NCI-H2196 (cell line): ENCODE results near the gene DHRS3.
A peak's percentile ranks its signal among the peaks of the same experiment; 100 is the strongest.

ENCODE experiments used
- DNase-seq: peaks from one replicate; lab custom pipeline; 2025; ENCODE audit not compliant: unreplicated experiment; lab: John Stamatoyannopoulos, UW

Gene DHRS3

DNA sequence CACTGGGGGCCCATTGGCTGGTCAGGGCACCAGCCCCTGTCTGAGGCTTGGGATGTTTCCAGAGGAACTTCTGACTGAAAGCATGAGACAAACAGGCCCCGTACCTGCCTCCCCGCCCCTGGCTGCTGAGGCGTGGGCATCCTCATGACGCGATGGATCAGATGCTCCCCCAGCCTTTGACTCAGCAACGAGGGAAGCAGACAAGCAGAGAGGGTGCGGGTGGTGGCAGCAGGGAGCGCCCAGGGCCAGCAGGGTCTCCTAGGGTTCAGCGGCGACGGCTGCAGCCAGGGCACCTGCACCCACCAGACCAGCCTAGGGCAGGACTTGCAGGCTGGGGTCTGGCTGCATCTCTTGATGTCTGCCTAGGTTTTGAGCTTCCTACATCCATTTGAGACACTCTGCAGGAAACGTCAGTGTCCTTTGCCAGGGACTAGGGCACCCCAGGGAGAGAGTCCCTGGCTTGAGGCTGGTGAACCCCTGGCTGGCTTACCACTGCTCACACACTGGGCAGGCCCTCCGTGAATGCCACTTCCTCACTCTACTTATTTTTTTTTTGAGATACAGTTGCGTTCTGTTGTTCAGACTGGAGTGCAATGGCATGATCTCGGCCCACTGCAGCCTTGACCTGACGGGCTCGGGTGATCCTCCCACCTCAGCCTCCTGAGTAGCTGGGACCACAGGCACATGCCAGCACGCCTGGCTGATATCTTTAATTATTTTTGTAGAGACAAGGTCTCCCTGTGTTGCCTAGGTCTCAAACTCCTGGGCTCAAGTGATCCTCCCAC, 63.3 kb downstream of the DHRS3 start:
- DNase-seq = no peak

DNA sequence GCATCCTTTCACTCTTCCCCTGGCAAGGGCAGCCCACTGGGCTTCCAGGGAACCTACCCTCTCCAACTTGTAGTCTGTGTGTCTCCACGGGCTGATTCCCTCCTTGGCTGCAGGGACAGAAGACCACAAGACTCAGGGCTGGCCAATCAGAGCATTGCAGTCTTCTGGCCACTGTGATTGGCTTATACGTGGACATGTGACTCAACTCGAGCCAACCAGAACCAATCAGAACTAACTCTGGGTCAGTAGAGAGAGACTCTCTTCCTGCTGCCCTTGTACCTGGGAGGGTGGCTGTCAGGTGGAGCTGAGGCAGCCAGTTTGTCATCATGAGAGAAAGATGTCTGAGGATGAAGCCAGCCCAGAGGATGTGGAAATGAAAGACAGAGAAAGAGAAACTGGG, 64.0 kb downstream of the DHRS3 start:
- DNase-seq = no peak

DNA sequence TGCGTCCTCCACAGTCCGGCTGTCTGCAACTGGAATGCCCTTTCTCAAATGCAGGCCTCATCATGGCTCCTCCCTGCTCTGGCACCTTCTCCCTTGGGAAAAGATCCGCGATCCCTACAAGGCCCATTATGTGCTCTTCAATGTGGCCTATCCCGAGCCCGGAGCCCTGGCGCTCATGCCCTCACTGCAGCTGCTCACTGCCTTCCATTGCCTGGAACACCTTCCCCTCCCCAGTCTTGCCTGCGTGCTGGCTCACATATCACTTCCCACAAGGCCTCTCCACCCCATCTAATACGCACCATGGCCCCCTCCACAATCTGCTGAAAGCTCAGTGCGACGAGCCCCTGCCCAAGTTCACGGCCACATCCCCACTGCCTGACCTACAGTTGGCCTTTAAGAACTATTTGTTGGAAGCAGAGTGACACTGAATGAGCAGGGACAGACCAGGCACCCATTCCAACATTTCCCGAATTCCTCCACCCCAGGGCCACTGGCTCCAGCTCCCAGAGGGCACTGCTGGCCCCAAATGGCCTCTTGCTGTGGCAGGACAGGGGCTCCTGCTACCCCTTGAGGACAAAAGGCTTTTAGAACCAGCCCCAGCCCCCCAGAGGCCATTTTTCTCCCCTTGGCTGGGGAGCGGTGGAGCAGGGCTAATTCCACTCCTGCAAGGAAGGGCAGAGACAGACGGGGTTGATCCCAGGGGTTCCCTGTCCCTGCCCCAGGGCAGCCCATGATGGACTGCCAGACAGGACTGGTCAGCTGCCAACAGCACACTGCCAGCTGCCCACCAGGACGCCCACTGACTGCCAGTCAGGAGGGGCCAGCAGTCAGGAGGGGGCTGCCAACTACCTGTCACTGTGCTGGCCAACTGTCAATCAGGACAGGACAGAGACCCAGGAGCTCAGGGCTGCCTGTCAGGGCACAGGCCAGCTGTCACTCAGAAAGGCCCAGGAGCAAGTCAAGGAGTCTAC, 64.8 kb downstream of the DHRS3 start:
- DNase-seq = no peak

DNA sequence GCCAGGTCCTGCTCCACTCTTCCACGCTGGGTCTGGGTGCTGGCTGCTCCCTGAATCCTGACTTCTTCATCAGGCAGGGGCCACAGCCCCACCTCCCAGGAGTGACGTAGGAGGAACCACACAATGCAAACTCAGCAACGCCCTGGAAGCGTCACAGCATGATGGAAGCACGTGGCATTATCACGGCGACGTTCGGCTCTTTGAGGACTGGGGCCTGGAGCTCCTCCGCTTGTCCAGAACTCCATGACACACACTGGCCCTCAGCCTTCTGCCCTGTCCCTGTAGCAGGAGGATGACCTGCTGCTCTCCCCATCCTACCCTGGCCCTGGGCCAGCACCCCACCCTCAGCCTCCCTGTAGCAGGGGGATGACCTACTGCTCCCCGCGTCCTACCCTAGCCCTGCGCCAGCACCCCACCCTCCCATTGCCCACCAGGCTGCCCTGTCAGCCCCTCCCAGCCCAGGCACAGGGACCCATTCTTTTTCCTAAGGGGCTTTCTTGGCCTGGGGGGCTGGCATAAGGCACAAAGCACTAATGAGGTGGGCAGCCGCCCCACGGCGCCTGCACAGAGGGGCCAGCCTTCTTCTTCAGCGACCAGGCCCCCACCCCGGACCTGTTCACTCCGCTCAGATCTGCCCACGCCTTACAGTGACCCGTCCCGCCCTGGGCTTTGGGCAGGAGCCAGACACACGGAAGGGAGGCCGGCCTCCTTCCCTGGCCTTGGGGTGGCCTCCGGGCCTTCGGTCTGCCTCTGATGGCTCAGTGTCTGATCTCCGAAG, 65.7 kb downstream of the DHRS3 start:
- no peak for DNase-seq

DNA sequence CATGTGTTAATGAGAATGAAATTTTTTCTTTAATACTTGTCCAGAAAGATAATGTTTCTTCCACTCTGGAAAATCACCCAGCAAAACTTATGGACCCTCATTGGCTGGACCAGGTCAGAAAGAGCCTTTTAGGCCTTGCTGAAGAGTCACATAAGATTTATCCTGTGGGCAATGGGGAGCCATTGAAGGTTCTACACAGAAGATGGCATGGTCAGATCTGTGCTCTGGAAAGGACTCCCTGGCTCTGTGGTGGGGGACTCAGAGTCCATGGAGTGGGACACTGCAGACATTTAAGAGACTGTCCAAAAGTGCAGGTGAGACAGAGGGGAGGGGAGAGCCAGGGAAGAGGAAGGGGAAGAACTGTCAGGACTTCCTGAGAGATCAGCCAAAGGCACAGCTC, 66.4 kb downstream of the DHRS3 start:
- DNase-seq = no peak

DNA sequence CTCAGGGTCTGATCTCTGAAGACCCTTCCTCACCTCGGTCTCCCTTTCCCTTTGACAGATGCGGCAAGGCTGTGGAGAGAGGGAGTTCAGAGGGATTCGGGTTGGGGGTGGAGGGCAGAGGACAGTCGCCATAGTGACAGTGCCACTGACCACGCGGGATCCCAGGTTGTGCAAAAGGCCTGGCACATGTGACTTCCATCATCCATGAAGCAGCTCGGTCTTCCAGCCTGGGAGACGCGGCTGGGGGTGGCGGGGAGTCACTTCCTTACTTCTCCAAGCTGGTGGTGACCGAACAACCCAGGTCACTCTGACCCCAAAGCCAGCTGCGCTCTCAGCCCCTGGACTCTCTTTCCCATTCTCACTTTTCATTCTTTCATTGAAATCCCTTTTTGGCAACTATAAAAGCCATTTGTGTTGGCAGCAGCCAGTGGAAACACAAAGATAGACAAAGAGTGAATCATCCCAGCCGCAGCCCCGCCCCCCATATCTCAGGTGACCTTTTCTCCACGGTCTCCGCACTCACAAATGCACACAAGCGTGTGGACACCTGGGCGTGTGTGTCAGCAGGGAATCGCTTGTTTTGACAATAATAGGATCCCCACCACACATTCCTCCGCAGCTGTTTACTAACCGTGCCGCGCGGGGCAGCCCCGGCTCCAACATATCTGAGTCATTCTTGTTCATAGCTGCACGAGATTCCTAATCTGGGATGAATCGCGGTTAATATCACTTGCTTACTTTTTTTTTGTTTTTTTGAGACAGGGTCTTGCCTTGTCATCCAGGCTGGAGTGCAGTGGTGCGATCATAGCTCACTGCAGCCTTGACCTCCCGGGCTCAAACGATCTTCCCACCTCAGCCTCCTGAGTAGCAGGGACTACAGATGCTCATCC, 68.3 kb downstream of the DHRS3 start:
- peak; percentile 80 for DNase-seq

DNA sequence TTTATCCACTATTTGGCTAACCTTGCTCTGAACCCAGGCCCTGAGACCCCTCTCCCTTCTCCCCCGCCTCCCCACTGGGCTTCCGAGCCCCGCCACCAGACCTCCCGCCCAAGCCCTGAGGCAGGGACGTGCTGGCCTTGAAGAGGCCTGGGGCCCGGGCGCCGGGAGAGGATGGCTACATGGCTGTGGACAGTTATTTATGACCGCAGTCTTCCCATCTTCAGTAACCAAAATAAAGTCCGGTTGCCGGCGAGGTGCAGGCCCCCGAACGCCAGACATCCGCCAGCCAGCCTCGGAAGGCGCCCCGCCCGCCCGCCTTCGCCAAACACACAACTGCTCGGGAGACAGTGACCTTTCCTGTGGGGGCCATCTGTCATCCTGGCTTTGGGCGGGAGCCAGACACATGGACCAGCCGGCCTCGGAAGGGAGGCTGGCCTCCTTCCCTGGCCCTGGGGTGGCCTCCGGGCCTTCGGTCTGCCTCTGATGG, 69.0 kb downstream of the DHRS3 start:
- no peak for DNase-seq

DNA sequence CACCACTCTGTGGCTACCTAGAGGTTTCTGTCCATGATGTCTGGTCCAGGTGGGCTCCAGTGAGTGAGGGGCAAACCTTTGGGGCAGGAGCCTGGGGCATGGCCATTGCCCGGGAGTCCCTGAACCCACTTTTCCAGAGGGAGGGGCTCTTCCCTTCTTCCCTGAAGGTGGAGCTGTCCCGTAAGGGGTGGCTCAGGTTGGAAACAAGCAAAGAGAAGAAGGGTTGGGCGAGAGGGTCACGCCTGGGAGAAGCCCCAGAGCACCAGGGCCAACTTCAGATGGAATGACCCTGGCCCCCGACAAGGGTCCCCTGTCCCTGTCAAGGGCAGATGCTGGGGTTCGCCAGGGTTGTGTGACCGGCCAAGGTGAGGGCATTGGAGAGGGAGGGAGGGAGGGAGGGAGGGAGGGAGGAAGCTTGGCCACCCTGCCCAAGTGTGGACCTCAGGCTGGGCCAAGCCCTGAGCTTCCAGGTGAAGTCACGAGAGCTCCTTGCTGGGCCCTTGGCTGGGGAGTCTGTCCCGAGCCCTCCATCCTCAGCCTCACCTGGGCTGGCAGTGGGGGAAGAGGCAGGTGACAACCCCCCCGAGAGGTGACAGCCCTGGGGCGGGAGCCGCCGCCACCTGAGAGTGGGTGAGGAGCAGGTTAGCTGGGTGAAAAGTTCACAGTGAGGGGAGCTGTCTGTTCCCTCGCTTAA, 69.6 kb downstream of the DHRS3 start:
- no peak for DNase-seq

DNA sequence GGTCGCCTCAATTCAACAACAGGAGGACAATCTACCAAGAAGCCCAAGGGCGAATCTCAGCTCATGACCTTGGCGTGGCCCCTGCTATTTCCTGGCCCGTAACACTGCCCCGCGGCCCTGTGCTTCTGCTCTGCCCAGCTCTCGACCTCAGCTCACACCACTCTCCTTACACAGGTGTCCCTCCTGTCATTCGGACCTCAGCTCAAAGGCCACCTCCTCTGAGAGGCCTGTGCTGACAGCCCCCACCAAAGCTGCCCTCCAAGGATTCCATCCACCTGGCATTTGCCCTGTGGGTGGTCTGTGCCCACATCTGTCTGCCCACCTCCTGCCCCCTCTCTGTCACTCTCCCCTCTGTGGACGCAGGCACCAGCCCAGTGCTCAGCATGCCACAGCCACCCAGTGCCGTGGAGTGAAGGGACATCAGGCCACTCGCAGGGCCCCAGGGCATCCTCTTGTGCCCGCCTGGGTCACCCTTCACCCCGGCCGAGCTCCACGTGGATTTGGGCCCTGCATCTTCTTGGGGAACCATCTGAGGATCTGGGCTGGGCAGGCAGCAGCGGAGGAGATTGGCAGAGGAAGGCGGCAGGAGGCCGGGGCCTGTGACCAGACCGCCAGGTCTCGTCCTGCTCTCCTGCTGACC, 70.3 kb downstream of the DHRS3 start:
- DNase-seq = no peak

DNA sequence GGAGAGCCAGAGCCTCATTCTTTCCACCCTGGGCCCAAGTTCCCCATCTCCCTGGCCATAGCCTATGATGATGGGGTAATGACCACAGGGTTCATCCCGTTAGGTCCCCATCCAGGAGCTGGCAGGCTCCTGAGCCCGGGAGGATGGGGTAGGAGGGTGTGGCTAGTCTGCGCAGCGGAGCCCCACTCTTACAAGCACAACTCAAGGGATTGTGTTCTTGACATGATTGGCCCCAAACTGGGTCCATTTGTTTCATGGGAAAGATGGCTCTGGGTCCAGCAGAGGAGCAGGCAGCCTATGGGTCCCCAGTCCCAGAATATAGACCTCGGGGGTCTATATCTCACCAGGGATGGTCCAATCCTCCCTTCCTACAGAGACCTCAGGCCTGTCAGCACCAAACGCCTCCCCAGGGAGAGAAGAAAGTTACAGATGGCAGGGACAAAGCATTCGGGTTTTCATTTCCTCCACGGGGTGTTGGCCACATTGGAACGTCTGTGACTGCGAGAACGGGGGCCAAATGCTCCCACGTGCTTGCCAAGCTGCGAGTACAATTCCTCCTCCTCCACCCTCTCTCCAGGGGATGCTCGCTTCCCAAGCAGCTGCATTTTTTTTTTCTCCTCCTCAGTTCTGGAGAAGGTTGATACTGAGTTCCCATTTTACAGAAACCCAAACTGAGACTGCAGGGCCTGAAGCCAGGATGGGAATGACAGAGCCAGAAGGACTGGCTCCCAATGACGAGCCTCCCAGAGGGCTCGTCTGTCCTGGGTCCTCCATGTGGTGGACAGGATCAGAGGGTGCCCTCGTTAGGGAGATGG, 71.0 kb downstream of the DHRS3 start:
- no peak for DNase-seq

DNA sequence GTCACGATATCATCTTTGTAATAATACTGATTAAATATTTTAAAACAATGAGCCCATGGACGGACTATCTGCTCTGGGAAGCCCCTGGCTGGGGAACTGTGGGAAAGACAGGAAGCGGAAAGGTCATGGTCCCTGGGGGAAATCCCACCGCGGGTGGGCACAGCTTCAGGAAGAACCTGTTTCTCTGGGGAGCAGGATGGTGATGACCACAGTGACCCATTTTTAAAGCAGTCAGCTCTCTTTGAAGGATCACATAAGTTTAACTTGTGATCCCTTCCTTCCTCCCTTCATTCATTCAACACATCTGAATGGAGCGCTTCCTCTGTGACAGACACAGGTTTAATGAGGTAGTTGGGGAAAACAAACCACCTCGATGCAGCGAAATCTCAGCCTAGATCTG, 73.0 kb downstream of the DHRS3 start:
- no peak for DNase-seq

DNA sequence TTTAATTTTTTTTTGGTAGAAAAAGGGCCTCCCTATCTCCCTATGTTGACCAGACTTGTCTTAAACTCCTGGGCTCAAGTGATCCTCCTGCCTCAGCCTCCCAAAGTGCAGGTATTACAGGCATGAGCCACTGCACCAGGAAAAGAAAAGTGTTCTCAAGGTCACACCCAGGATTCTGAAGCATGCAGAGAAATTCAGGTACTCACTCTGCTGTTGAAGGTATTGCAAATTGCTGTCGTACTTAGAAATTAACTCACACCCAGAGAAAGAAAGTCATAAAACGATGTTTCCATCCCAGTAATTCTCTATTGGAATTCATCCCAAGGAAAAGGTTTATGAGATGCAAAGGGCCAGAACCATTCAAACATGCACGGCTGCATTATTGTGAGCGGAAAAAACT, 73.7 kb downstream of the DHRS3 start:
- no peak for DNase-seq

DNA sequence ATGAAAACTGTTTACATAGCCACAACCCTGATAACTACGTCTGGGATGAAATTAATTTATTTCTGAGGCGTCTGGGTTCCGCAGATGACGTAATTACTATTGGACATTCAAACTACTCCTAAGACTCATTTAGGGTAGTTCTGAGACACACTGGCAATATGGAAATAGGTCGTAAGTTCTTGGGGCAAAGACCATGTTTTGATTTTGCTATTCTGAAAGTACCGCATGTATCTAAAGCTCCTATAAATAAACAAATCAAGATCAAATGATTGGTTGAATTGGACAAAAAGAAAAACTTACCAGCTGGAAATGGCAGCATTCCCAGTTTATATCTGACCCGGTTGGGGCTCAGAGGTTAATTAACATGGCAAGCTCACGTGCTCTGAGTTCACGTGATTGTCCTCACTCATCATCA, 74.3 kb downstream of the DHRS3 start:
- no peak for DNase-seq

DNA sequence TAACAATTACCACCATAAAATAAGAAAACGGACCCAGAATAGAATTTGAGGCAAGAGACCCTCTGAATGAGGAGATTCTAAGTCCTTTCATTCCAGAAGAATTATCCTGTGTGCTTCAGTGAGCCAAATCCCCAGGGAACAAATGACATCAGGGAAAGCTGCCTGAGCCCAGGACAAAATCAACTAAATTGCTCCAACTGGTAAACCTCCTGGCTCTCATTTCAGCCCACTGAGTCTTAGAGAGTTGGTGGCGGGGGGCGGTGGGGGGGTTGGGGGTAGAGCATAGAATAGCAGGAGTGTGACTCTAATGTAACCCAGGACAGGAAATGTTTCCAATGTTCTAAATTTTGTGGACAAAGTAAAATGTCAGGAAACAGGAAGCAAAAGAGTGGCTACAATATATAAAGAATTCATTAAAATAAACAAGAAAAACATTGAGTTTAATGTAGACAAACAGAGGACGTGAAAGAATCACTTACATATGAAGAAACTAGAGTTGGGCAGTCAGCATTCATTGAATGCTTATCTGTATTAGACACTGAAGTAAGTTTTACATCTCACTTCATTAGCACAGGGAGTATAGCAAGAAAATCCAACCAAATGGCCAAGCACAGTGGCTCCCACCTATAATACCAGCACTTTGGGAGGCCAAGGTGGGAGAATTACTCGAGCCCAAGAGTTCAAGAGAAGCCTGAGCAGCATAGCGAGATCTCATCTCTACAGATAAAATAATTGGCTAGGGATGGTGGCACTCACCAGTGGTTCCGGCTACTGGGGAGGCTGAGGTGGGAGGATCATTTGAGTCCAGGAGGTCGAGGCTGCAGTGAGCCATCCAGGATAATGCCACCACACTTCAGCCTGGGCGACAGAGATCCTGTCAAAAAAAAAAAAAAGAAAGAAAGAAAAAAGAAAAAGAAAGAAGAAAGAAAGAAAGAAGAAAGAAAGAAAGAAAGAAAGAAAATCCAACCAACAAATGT, 75.1 kb downstream of the DHRS3 start:
- DNase-seq = no peak

DNA sequence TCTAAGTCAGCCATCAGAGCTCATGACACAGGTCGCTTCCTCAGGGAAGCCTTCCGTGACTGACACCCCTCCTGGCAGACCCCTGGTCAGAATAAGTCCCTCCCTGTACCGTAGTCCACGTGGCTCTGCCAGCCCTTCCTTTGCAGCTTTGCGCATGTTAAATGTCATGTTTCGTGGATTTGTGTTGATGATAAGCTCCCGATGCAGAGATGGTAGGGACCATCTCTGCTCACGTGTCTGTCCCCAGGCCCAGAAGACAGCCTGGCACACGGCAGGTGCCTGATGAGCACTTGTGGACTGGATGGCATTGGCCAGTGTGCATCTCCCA, 75.9 kb downstream of the DHRS3 start:
- DNase-seq = no peak

DNA sequence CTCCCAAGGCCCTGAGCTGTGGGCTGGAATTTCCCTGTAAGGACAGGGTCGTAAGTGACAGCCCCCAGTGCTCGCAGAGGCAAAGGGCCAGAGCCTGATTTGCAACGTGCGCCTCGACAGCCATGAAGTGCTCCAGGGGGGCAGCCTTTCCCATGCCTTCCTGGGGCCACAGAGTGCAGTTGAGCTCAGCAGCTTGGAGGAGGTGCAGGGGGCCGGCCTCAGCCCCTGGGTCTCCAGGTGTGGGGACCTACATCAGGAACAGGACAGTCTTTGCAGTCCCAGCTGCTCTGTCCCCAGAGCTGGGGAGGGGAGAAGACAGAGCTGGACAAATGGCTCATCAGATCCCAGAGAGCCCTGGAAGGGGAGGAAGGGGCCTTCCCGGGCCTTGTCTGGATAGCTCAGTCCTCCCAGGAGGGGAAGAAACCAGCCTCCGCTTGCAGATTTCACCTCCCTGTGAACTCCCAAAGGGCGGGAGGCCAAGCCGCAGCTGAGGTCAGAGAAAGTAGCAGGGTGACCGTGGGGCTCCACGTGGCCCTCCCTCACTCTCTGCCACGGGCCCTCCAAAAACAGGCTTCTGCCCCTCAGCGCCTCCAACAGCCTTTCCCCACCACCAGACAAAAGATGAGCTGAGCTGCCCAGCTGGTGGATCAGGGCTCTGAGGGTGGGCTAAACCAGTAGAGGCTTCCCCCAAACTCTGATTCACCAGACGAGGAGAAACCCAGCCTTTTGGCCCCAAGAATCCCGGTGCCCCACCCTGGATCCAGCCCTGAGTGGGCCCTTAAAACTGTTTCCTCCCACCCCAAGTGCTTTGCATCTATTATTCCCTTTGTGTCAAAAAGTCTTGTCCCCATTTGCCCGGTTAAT, 76.5 kb downstream of the DHRS3 start:
- DNase-seq = no peak
